Ectodermal cell (in vitro differentiated cells): ENCODE data around the gene UBE4B.

Experiments
- H3K27ac ChIP-seq: 2 replicates; pipeline ENCODE4 v1.7.0; 2013; ENCODE audit warnings: mild to moderate bottlenecking, low read depth, low read length; ENCODE audit not compliant: insufficient read depth, poor library complexity, severe bottlenecking
- H3K27me3 ChIP-seq: 2 replicates; pipeline ENCODE4 v1.7.0; 2013; ENCODE audit warnings: mild to moderate bottlenecking, low read length; ENCODE audit not compliant: insufficient read depth, control insufficient read depth, poor library complexity, severe bottlenecking
- H3K36me3 ChIP-seq: one replicate; pipeline ENCODE4 v1.7.0; 2013; ENCODE audit warnings: low read length; ENCODE audit not compliant: control insufficient read depth, insufficient read depth
- H3K4me1 ChIP-seq: one replicate; pipeline ENCODE4 v1.7.0; 2013; ENCODE audit warnings: low read length; ENCODE audit not compliant: control insufficient read depth, insufficient read depth
- H3K4me3 ChIP-seq: 2 replicates; pipeline ENCODE4 v1.7.0; 2013; ENCODE audit warnings: low read depth, low read length, control low read depth; ENCODE audit not compliant: insufficient read depth
- H3K9me3 ChIP-seq: 2 replicates; pipeline ENCODE4 v1.7.0; 2013; ENCODE audit warnings: mild to moderate bottlenecking, low read length, moderate library complexity; ENCODE audit not compliant: control insufficient read depth
- WGBS, 2 experiments: methylation state at CpG; one replicate each; pipeline ENCODE4 v1.1.7; 2013; ENCODE audit warnings: missing lambda C conversion rate in 2 of 2; 5-methylcytosine and 5-hydroxymethylcytosine counted together

UBE4B gene

DNA sequence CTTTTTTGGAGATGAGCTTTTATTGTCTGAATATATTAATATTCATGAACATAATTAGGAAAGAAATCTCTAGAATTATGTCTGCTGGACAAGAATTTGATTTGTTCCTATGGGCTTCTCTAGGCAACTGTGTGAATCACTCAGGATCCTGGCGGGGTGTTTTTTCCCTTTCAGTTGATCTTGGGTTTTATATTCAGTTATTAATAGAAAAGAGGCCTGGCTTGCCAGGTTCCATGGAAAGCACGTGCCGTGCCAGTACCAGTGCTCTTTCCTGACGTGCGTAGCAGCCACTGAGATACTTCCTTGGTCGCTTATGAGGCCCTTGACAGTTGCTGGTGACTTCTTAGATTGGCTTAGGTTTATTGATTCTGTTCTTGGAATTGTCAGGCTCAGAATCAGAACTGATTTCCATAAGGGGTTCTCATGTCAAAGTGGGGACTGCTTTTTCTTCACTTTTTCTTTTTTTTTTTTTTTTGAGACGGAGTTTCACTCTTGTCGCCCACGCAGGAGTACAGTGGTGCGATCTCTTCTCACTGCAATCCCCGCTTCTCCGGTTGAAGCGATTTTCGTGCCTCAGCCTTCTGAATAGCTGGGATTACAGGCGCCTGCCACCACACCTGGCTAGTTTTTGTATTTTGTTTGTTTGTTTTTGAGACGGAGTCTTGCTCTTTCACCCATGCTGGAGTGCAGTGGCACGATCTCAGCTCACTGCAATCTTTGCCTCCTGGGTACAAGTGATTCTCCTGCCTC, 129.0 kb downstream of the UBE4B start:
- Histone ChIP-seq H3K27me3 (no peaks in the 10 kb centered on the region), H3K27ac (no peak overlapping the region), H3K9me3 (no peaks in the 10 kb centered on the region), H3K4me3 (no peak overlapping the region), H3K4me1 (no peaks in the 10 kb centered on the region), H3K36me3 (peaks cover 31% of the 10 kb centered on the region)
- 94 to 95% methylated on average over 17 of the region's 17 CpGs for WGBS, 2 experiments

DNA sequence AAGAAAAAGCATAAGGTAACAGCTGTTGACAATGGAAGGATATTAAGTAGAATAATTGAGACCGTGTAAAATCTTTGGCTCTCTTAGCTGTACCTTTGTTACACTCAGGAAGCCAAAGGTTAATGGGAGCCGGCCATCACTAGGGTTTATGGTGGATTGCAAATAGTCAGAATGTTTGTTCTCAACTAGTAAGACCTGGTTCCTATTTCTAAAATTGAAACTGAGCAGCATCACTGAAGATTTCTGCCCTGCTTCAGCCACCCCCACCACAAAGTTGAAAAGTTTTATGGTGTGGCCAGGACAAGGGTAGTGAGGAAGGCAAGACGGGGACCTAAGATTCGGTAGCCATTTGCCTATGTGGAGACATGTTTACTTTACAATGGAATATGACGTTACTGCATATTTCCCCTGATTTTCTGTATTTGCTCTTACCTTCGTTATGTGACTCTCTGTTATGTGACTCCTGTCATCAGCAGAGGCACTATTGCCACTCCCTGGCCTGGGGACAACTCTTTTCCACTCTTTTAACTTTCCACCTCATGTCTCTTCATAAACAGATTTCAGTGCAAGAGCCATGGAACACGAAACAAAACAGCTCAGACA, 136.3 kb downstream of the UBE4B start:
- H3K27ac ChIP-seq = peak overlapping the region; percentile 33
- no peaks in the 10 kb centered on the region for H3K4me1 ChIP-seq
- 95% methylated on average over 7 of the region's 7 CpGs for WGBS, 2 experiments
- H3K36me3 ChIP-seq = peaks cover 39% of the 10 kb centered on the region
- no peaks in the 10 kb centered on the region for H3K27me3 ChIP-seq
- no peak overlapping the region for H3K4me3 ChIP-seq
- H3K9me3 ChIP-seq = no peaks in the 10 kb centered on the region

DNA sequence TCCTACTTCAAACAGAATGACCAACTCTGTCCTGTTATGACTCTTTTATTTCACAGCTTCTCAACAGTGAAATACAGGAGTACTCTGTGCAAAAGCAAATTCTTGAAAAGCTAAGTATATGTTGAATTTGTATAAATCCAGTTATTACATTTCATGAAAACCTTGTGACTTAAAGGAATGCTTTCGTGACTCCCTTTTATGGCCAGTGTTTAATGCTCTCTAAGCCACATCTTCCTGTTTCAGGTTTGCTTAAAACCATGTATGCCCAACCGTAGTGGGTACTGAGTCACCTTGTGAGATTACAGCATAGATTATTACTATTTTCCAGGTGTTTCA, 137.4 kb downstream of the UBE4B start:
- peaks cover 36% of the 10 kb centered on the region for H3K36me3 ChIP-seq
- 93 to 96% methylated on average over 2 of the region's 2 CpGs for WGBS, 2 experiments
- H3K9me3 ChIP-seq = no peaks in the 10 kb centered on the region
- H3K27me3 ChIP-seq = no peaks in the 10 kb centered on the region
- H3K4me1 ChIP-seq = no peaks in the 10 kb centered on the region
- H3K27ac ChIP-seq = no peak overlapping the region
- H3K4me3 ChIP-seq = no peak overlapping the region

DNA sequence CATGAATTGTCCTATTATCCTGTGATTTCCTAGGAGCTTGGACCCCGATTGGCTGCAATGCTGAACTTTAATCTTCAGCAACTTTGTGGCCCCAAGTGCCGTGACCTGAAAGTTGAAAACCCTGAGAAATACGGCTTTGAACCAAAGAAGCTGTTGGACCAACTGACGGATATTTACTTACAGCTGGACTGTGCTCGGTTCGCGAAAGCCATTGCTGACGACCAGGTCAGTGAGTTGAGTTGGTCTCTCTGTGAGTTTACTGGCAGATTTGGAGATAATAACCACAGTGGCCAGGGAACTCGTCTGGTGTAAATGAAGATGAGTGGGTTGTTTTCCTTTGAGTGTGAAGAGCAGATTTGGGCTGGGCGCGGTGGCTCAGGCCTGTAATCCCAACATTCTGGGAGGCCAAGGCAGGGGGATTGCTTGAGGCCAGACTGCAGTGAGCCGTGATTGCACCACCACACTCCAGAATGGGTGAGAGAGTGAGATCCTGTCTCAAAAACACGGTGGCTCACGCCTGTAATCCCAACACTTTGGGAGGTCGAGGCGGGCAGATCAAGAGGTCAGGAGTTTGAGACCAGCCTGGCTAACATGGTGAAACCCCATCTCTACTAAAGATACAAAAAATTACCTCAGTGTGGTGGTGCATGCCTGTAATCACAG, 138.5 kb downstream of the UBE4B start:
- H3K4me1 ChIP-seq = no peaks in the 10 kb centered on the region
- H3K9me3 ChIP-seq = no peaks in the 10 kb centered on the region
- H3K4me3 ChIP-seq = no peak overlapping the region
- WGBS, 2 experiments = 93 to 95% methylated on average over 16 of the region's 16 CpGs
- H3K27ac ChIP-seq = no peak overlapping the region
- peaks cover 33% of the 10 kb centered on the region for H3K36me3 ChIP-seq
- no peaks in the 10 kb centered on the region for H3K27me3 ChIP-seq

DNA sequence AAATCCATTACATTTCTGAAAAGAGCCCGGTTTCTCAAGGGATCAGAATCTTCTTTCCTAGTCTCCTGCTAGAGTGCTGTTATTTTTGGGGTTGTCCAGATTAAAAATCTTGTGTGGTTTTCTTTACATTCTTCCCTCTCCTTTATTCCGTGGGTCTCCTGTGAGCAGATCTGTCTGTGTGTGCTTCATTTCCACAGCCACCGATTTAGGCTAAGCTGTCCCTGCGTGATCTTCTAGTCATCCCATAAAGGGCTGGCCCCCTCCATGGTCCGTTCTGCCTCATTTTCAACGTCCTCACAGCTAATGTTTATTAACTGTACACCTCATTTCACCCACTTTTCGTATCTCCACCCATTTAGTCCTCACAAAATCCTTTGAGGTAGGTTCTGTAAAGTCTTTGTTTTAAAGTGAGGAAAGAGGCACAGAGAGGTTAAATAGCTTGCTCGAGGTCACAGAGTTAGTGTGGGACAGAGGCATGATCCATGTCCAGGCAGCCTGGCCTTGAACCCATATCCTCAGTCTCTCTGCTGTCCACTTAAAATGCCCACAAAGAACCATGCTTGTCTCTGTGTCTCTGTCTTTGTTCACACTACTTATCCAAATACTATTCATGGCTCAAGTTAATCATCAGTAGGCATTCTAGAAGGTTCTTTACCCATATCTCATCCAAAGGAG, 139.4 kb downstream of the UBE4B start:
- H3K36me3 ChIP-seq = peaks cover 29% of the 10 kb centered on the region
- 95 to 96% methylated on average over 8 of the region's 8 CpGs for WGBS, 2 experiments

DNA sequence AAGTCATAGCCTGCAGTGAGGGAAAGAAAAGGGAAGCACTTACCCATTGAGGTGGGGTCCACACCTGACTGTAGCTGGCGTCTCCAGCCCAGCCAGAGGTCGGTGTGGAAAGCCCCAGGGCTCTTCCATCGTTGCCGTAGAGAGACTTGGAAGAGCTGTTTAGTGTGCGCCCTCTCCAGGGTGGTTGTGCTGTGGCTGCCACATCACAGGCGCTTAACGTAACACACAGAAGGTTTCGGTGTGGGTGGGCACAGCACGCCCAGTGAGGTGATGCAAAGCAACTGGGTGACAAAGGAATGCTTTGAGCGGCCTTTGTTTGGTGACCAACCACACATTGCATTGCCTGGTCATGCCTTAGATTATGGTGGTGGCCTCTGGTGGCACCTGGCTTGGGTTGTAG, 140.8 kb downstream of the UBE4B start:
- WGBS, 2 experiments = 94 to 96% methylated on average over 10 of the region's 10 CpGs
- Histone ChIP-seq H3K27me3 (no peaks in the 10 kb centered on the region), H3K9me3 (no peaks in the 10 kb centered on the region), H3K4me3 (no peak overlapping the region), H3K36me3 (peaks cover 29% of the 10 kb centered on the region), H3K27ac (no peak overlapping the region), H3K4me1 (peaks cover 11% of the 10 kb centered on the region)

More for the DNA sequence above, 139.4 kb downstream of the UBE4B start:
- Histone ChIP-seq H3K27me3 (no peaks in the 10 kb centered on the region), H3K27ac (no peak overlapping the region), H3K4me3 (no peak overlapping the region), H3K9me3 (no peaks in the 10 kb centered on the region), H3K4me1 (no peaks in the 10 kb centered on the region)

DNA sequence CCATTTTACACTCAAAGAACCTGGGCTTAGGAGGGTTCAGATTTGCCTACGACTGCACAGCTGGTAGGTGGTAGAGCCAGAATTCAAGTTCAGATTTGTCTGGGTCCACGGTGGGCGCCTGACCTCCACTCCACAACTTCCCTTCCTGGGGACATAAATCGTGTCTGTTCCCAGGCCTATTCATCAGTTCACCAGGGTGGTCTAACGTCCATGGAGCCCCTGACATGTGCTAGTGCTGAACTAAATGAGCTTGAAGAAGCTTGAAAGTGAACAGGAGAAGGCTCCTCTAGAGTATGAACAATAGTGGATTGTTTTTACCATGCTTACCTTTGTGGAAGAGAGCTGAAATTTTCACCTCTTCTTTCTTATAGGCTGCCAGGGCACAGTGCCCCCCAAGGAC, 145.1 kb downstream of the UBE4B start:
- Histone ChIP-seq H3K27ac (peak overlapping the region; percentile 70), H3K9me3 (no peaks in the 10 kb centered on the region), H3K4me3 (no peak overlapping the region), H3K4me1 (peaks cover 35% of the 10 kb centered on the region), H3K36me3 (peaks cover 13% of the 10 kb centered on the region), H3K27me3 (no peaks in the 10 kb centered on the region)
- WGBS, 2 experiments = 54 to 64% methylated on average over 5 of the region's 5 CpGs

DNA sequence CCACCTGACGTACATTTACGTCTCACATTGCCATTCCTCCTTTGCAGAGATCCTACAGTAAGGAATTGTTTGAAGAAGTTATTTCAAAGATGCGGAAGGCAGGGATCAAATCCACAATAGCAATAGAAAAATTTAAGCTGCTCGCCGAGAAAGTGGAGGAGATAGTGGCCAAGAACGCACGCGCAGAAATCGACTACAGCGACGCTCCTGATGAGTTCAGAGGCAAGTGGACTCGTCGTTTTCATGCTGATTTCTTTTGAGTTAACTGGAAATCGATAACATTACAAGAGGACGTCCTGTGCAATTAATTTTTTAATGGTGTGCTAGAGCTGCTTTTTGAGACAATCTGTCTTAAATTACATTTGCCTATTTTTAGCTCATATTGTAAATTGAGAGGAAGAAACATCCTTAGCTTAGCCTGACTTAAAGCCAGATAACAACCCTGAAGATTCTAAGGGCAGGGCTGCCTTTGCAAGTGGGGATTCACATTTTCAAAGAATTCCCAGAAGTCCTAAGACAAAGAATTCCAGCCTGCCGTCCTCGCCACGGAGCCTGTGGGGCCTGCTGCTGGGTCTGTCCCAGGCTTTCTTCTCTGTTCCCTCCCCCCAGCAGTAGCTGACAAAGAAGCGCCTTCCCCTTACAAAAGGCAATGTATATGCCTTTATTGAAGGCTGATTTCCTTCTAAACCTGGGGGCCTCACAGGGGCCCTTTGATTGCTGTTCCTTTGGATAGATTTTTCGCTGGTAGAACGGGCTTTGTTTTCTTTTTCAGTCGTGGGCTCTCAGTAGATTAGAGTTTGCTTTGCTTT, 146.0 kb downstream of the UBE4B start:
- H3K27ac ChIP-seq = peak overlapping the region; percentile 98
- peaks cover 35% of the 10 kb centered on the region for H3K4me1 ChIP-seq
- WGBS, 2 experiments = 50 to 52% methylated on average over 22 of the region's 22 CpGs
- H3K4me3 ChIP-seq = peak overlapping the region; percentile 21
- H3K9me3 ChIP-seq = no peaks in the 10 kb centered on the region
- H3K36me3 ChIP-seq = peaks cover 13% of the 10 kb centered on the region
- H3K27me3 ChIP-seq = no peaks in the 10 kb centered on the region

DNA sequence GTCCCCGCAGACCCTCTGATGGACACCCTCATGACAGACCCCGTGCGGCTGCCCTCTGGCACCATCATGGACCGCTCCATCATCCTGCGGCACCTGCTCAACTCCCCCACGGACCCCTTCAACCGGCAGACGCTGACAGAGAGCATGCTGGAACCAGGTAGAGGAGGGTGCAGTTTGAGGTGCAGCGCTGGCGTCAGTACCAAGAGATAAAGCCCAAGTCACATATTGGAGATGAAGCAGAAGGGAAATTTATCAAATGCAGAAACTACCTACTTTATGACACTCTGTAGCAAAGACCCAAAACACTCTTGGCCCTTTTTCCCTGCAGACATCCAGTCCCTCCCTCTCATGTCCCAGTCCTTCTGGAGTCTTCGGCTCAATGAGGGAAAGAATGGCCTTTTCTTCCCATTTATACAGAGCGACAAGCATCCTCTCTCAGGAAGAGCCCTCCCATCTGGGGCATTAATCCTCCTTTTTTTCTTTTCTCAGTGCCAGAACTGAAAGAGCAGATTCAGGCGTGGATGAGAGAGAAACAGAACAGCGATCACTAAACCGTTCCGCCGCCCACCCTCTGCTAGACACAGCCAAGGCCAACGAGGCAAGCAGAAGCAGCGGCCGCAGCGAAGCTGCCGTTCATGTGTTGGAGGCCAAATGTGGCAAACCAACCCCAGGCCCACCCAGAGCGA, 146.8 kb downstream of the UBE4B start:
- peaks cover 13% of the 10 kb centered on the region for H3K36me3 ChIP-seq
- H3K4me1 ChIP-seq = peaks cover 35% of the 10 kb centered on the region
- no peaks in the 10 kb centered on the region for H3K27me3 ChIP-seq
- peak overlapping the region; percentile 21 for H3K4me3 ChIP-seq
- 50 to 53% methylated on average over 23 of the region's 23 CpGs for WGBS, 2 experiments
- H3K9me3 ChIP-seq = no peaks in the 10 kb centered on the region
- peak overlapping the region; percentile 98 for H3K27ac ChIP-seq
